Kidney epithelial cell (primary cell): ENCODE results near the gene CDK17. TPM values are rescaled to one million over a fixed set of nuclear protein-coding genes. Genes with fewer than 3 reads are reported as not detected.

Experiments
- DNase-seq: peaks from one replicate; pipeline ENCODE4 v3.0.0-alpha.2; 2010; ENCODE audit warnings: low read depth
- H3K27me3 ChIP-seq: 2 replicates; pipeline ENCODE4 v1.6.0; 2011; ENCODE audit warnings: low read length; ENCODE audit not compliant: control insufficient read depth, insufficient read depth
- H3K36me3 ChIP-seq: 2 replicates; pipeline ENCODE4 v1.5.1; 2011; ENCODE audit warnings: low read length; ENCODE audit not compliant: control insufficient read depth, insufficient read depth
- H3K4me3 ChIP-seq: 2 replicates; pipeline ENCODE4 v1.5.1; 2011; ENCODE audit warnings: low read depth, mild to moderate bottlenecking, control low read depth, low read length
- total RNA-seq: library from RNA; depleted of rRNA; stranded (reverse); fragments of >200 nt; gene quantifications from 2 replicates; pipeline ENCODE4 v1.2.3, GENCODE V29; 2015
- TF ChIP-seq, protein P1 (sequence below): IDR thresholded peaks from 2 replicates; pipeline ENCODE4 v1.5.1; 2011; ENCODE audit warnings: mild to moderate bottlenecking, moderate library complexity, low read length, control low read depth, inconsistent platforms; ENCODE audit not compliant: insufficient read depth, poor library complexity, severe bottlenecking

CDK17 gene
- total RNA-seq, 1 donor from 2014 or later: 46.4 TPM

DNA sequence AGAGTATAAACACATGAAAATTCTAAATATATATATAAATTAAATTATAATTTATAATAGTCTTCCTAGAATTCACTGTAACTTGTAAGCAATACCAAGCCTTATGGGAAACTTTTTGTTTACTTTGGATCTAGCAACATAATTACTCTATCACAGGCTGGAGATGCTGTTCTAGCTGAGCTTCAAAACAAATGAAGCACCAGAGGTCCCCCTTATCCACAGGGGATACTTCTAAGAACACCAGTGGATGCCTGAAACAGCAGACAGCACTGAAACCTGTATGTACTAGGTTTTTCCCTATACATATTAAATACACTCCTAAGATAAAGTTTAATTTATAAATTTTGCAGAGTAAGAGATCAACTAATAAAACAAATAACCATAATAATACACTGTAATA lies 96.6 kb downstream of the CDK17 start:
- no peaks in the 10 kb centered on the region for H3K36me3 ChIP-seq
- no peak overlapping the region for H3K4me3 ChIP-seq
- TF ChIP-seq, protein P1, sequence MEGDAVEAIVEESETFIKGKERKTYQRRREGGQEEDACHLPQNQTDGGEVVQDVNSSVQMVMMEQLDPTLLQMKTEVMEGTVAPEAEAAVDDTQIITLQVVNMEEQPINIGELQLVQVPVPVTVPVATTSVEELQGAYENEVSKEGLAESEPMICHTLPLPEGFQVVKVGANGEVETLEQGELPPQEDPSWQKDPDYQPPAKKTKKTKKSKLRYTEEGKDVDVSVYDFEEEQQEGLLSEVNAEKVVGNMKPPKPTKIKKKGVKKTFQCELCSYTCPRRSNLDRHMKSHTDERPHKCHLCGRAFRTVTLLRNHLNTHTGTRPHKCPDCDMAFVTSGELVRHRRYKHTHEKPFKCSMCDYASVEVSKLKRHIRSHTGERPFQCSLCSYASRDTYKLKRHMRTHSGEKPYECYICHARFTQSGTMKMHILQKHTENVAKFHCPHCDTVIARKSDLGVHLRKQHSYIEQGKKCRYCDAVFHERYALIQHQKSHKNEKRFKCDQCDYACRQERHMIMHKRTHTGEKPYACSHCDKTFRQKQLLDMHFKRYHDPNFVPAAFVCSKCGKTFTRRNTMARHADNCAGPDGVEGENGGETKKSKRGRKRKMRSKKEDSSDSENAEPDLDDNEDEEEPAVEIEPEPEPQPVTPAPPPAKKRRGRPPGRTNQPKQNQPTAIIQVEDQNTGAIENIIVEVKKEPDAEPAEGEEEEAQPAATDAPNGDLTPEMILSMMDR: no peak
- H3K27me3 ChIP-seq: no peaks in the 10 kb centered on the region
- DNase-seq: no peak

DNA sequence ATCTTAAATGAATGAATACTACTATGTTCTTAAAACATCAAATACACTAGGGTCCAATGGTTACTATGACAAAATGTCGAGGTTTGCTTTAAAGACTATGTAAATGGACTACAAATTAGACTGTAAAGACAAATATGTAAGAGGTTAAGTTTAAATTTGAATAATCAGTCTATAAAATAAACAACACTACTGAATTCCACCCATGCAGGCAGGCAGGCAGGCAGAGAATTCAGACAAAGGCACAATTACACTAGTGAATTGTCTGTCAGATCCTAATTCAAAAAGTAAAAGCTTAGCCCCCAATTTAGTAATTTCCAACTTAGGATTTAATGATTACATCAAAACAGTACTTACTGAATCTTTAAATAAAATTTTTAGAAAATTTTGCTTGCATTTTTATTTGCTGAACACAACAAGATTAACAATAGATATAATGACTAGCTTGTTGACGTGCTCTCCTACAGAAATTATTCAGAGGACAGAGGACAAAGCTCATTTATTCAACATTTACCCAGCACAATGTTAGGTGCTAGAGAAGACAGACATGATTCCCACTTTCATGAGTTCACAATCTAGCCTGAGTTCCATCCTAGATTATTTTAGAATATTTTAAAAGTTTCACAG lies 97.4 kb downstream of the CDK17 start:
- Histone ChIP-seq H3K27me3 (no peaks in the 10 kb centered on the region), H3K36me3 (no peaks in the 10 kb centered on the region)
- TF ChIP-seq, protein P1: no peak

DNA sequence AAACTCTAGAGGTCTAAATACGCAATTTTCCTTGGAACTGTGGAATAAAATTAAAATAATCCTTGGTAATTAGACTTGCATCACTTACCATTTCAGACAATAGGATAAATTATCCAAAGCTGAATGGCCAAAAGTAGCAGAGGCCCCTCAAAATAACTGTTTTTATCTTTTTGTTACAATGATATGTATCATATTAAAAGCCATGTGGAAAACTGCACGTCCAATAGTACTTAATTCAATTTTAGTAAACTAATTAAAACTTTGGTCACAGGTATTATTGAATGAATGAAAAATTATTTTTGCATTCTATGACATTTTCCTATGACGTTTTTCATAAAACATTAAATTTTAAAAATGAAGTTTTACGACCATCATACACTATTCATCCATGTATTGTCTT lies 98.5 kb downstream of the CDK17 start:
- Histone ChIP-seq H3K36me3 (no peaks in the 10 kb centered on the region), H3K27me3 (no peaks in the 10 kb centered on the region), H3K4me3 (no peak overlapping the region)
- DNase-seq: no peak
- TF ChIP-seq, protein P1: no peak

More for the DNA sequence above, 97.4 kb downstream of the CDK17 start:
- DNase-seq: no peak
- H3K4me3 ChIP-seq: no peak overlapping the region

DNA sequence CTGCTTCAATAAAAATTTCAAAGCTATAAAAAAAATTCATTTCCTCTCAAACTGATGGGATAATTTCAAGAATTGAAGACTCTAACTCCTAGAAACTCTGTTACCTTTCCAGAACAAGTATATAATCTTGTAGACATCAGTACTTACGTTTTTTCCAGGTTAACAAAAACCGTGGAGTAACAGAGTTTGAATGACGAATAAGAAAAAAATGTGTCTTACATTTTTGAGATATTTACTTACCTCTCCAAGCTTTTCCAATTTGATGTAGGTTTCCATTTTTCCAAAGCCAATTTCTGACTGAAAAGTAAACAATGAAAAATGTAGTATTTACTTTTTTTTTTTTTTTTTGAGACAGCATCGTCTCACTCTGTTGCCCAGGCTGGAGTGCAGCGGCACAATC lies 100.2 kb downstream of the CDK17 start:
- Histone ChIP-seq H3K27me3 (no peaks in the 10 kb centered on the region), H3K36me3 (no peaks in the 10 kb centered on the region), H3K4me3 (no peak overlapping the region)
- TF ChIP-seq, protein P1: no peak
- DNase-seq: no peak

DNA sequence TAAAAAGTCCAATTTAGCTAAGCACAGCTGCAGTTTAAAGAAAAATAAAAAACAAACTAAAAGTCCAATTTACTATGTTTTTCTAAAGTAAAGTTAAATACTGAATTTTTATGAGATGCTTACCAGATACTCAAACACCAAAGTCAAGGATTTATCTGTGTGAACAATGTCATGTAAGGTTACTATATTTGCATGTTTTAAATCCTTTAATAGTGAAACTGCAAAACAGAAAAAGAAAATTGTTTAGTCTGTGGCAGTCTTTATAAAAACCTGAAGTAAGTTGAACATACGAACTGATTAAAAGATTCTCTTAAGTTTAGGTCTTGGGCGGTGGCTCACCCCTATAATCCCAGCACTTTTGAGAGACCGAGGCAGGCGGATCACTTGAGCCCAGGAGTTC lies 102.7 kb downstream of the CDK17 start:
- H3K36me3 ChIP-seq: no peaks in the 10 kb centered on the region
- no peak for DNase-seq
- TF ChIP-seq, protein P1: no peak
- H3K27me3 ChIP-seq: no peaks in the 10 kb centered on the region
- no peak overlapping the region for H3K4me3 ChIP-seq

DNA sequence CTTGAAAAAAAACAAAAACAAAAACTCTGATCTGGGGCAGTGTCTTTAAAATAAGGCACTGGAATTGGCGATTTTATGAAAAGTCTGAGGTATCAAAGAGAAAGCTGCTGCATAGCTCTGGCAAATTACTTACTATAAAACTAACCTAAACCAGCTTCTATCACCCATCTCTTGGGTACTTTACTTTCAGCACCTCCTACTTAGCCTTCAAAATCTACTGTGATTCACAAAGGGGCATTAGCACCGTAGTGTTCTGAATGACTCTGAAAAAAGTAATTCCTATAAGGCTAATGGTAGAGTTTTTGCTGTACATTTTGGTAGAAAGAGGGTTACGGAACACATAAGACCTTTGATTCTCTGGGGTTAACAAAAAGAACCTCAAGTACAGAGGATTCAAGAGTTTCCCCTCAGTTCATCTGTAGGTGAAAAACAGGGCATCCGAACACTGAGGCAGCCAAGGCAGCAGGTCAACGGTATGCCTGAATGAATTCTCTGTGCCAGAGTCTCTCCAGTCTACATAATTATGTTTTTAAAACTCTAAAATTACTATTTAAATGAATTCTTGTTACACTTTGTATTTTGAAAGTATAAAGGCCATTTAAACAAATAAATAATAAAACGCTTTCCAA lies 104.6 kb downstream of the CDK17 start:
- TF ChIP-seq, protein P1: no peak
- H3K4me3 ChIP-seq: no peak overlapping the region
- no peak for DNase-seq
- H3K27me3 ChIP-seq: no peaks in the 10 kb centered on the region
- H3K36me3 ChIP-seq: no peaks in the 10 kb centered on the region
